CD14-positive monocyte (primary cell): ENCODE data around the gene MFAP1. TPM values are rescaled to one million over a fixed set of nuclear protein-coding genes. Genes with fewer than 3 reads are reported as not detected.
"Not testable (repeated sequence)": the region's sequence is repeated elsewhere in the genome, so short reads cannot be mapped to it uniquely, and the experiment has no call there.

Experiments
- DNase-seq, 3 donors: peaks; one replicate each; pipeline ENCODE4 v3.0.0-alpha.2; 2011 to 2022
- H2AFZ ChIP-seq: 2 replicates; pipeline ENCODE4 v1.6.0; 2012; ENCODE audit warnings: mild to moderate bottlenecking, low read depth, low read length, inconsistent platforms; ENCODE audit not compliant: insufficient read depth, poor library complexity, severe bottlenecking
- H3K27ac ChIP-seq, 2 donors: 1 replicate in 1 of 2; 2 replicates in 1 of 2; pipeline ENCODE4 v1.5.1; 2012 to 2013; ENCODE audit warnings: low read length in 2 of 2, control low read depth in 1 of 2, inconsistent platforms in 1 of 2, low read depth in 1 of 2, mild to moderate bottlenecking in 1 of 2
- H3K27me3 ChIP-seq, 2 donors: one replicate each; pipeline versions ENCODE4 v1.6.0 to v1.6.1; 2011 to 2013; ENCODE audit warnings: low read length in 2 of 2; ENCODE audit not compliant: control insufficient read depth in 2 of 2, insufficient read depth in 2 of 2
- H3K36me3 ChIP-seq, 2 donors: replicated peaks in 1 of 2; 1 replicate in 1 of 2; 2 replicates in 1 of 2; pipeline versions ENCODE4 v1.5.1 to v1.6.1; 2012 to 2013; ENCODE audit warnings: low read length in 2 of 2, control low read depth in 1 of 2, inconsistent platforms in 1 of 2, mild to moderate bottlenecking in 1 of 2; ENCODE audit not compliant: insufficient read depth in 2 of 2, control insufficient read depth in 1 of 2
- H3K4me1 ChIP-seq, 2 donors: 1 replicate in 1 of 2; 2 replicates in 1 of 2; pipeline versions ENCODE4 v1.5.1 to v1.6.1; 2012 to 2013; ENCODE audit warnings: low read length in 2 of 2, control low read depth in 1 of 2, inconsistent platforms in 1 of 2, mild to moderate bottlenecking in 1 of 2, moderate library complexity in 1 of 2; ENCODE audit not compliant: insufficient read depth in 2 of 2, control insufficient read depth in 1 of 2
- H3K4me2 ChIP-seq: replicated peaks from 2 replicates; pipeline ENCODE3; 2012; ENCODE audit warnings: low read length, moderate library complexity, mild to moderate bottlenecking; ENCODE audit not compliant: poor library complexity, severe bottlenecking; ENCODE audit errors: extremely low read depth
- H3K4me3 ChIP-seq, 3 experiments: fragments of 200-600 bp in 1 of 3; sonication (generic) in 1 of 3; replicated peaks in 1 of 3; 1 replicate in 2 of 3; 2 replicates in 1 of 3; pipeline ENCODE4 v1.5.1; 2011 to 2013; ENCODE audit warnings: low read length in 3 of 3, mild to moderate bottlenecking in 3 of 3, control low read depth in 2 of 3, low read depth in 2 of 3, inconsistent platforms in 1 of 3, moderate library complexity in 1 of 3
- H3K79me2 ChIP-seq: 2 replicates; pipeline ENCODE4 v1.6.0; 2012; ENCODE audit warnings: mild to moderate bottlenecking, control low read depth, inconsistent platforms, low read length, moderate library complexity; ENCODE audit not compliant: insufficient read depth
- H3K9ac ChIP-seq: 2 replicates; pipeline ENCODE4 v1.6.0; 2017; ENCODE audit warnings: low read length, mild to moderate bottlenecking; ENCODE audit not compliant: insufficient read depth, poor library complexity, severe bottlenecking
- H3K9me3 ChIP-seq, 2 donors: replicated peaks in 1 of 2; 1 replicate in 1 of 2; 2 replicates in 1 of 2; pipeline versions ENCODE4 v1.5.1 to v1.6.1; 2012 to 2013; ENCODE audit warnings: low read length in 2 of 2, control low read depth in 1 of 2; ENCODE audit not compliant: control insufficient read depth in 1 of 2, insufficient read depth in 1 of 2
- H4K20me1 ChIP-seq: 2 replicates; pipeline ENCODE4 v1.6.0; 2012; ENCODE audit warnings: mild to moderate bottlenecking, low read length, control low read depth, moderate library complexity; ENCODE audit not compliant: insufficient read depth
- H3K27ac Mint-ChIP-seq, 7 donors: one replicate each; pipeline ENCODE4 v1.8.0; 2020; ENCODE audit warnings: mild to moderate bottlenecking in 7 of 7, mixed read lengths in 7 of 7, moderate library complexity in 6 of 7, inconsistent platforms in 2 of 7
- H3K27me3 Mint-ChIP-seq, 3 donors: one replicate each; pipeline ENCODE4 v1.8.0; 2021 to 2022; ENCODE audit warnings: low read depth in 3 of 3, mild to moderate bottlenecking in 3 of 3, mixed read lengths in 3 of 3, moderate library complexity in 3 of 3, inconsistent platforms in 1 of 3
- H3K36me3 Mint-ChIP-seq, 2 donors: one replicate each; pipeline ENCODE4 v1.8.0; 2020; ENCODE audit warnings: mixed read lengths in 2 of 2, inconsistent platforms in 1 of 2, mild to moderate bottlenecking in 1 of 2
- H3K4me1 Mint-ChIP-seq: one replicate; pipeline ENCODE4 v1.8.0; 2020; ENCODE audit warnings: mild to moderate bottlenecking, mixed read lengths
- H3K4me3 Mint-ChIP-seq, 2 donors: one replicate each; pipeline ENCODE4 v1.8.0; 2020; ENCODE audit warnings: mild to moderate bottlenecking in 2 of 2, mixed read lengths in 2 of 2, moderate library complexity in 1 of 2
- H3K9me3 Mint-ChIP-seq, 7 donors: one replicate each; pipeline ENCODE4 v1.8.0; 2020 to 2022; ENCODE audit warnings: mixed read lengths in 7 of 7, mild to moderate bottlenecking in 6 of 7, moderate library complexity in 6 of 7, inconsistent platforms in 2 of 7
- CTCF ChIP-seq: fragments of 200-600 bp; IDR thresholded peaks from one replicate; pipeline ENCODE4 v1.8.0; 2022; ENCODE audit warnings: antibody characterized with exemption, mild to moderate bottlenecking
- WGBS: methylation state at CpG from one replicate; pipeline ENCODE4 v1.1.5; 2013; ENCODE audit warnings: missing lambda C conversion rate; ENCODE audit not compliant: insufficient coverage; 5-methylcytosine and 5-hydroxymethylcytosine counted together
- intact Hi-C, 2 donors: fragments of 100-400 bp; cut with micrococcal nuclease; formaldehyde crosslinking; loops; one replicate each; pipeline versions ENCODE4 v1.15.0 to v1.15.1; 2023
- polyA plus RNA-seq, 3 donors: library from polyadenylated mRNA; depleted of rRNA in 1 of 3; unstranded in 2 of 3; stranded (reverse) in 1 of 3; fragments of 300-500 nt in 2 of 3; fragments of >200 nt in 1 of 3; fragmentation: Illumina TruSeq in 2 of 3; gene quantifications; 1 replicate in 2 of 3; 2 replicates in 1 of 3; pipeline ENCODE4 v1.2.3, GENCODE V29; 2012 to 2021

The MFAP1 gene
- polyA plus RNA-seq, 3 donors, result 2.6 to 3.7 (median 3.7) TPM

DNA sequence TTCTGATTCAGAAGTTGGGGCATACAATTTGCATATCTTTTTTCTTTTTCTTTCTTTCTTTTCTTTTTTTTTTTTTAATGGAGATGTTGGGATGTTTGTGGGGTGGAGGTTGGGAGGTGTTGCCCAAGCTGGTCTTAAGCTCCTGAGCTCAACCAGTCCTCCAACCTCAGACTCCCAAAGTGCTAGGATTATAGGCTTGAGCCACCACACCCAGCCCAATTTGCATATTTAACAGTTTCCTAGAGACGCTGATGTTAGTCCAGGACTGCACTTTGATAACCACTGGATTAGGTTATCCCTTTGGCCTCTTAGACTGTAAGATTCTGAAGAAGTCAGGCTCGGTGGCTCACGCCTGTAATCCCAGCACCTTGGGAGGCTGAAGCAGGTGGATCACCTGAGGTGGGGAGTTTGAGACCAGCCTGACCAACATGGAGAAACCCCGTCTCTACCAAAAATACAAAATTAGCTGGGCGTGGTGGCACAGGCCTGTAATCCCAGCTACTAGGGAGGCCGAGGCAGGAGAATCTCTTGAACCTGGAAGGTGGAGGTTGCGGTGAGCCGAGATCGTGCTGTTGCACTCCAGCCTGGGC lies 5.6 kb upstream of the MFAP1 start:
- H3K9ac ChIP-seq, H3K4me2 ChIP-seq, H3K36me3 ChIP-seq, H4K20me1 ChIP-seq, H3K4me3 Mint-ChIP-seq, H3K4me3 ChIP-seq, H3K9me3 Mint-ChIP-seq, H3K27me3 ChIP-seq, H3K27ac ChIP-seq, H3K9me3 ChIP-seq, H2AFZ ChIP-seq, DNase-seq, H3K27me3 Mint-ChIP-seq: not testable (repeated sequence)
- intact Hi-C loops, result loop anchor here (5.0 kb wide), 1 partner anchor 38 kb away; the partner anchor contains the start of gene SERF2 (in 2 of the 2)
- H3K36me3 Mint-ChIP-seq, result peaks cover 4 to 23% of the 10 kb centered on the region in 2 donors
- peaks cover 12 to 25% of the 10 kb centered on the region in 2 donors for H3K4me1 ChIP-seq
- peaks cover 25% of the 10 kb centered on the region for H3K4me1 Mint-ChIP-seq
- peaks cover 87% of the 10 kb centered on the region for H3K79me2 ChIP-seq
- WGBS, result 100% methylated on average over 1 of the region's 9 CpGs
- H3K27ac Mint-ChIP-seq, result peak overlapping the region in 3 of 7 donors; percentile 36 to 68 (median 56)

GRCh38 chr15:43828061-43828657 lies 3.7 kb upstream of the MFAP1 start:
- H4K20me1 ChIP-seq, result no peaks in the 10 kb centered on the region
- WGBS, result no CpG with 5 or more reads among the region's 6 CpGs
- H3K4me1 ChIP-seq, result peaks cover 20 to 37% of the 10 kb centered on the region in 2 donors
- peaks cover 95% of the 10 kb centered on the region for H3K79me2 ChIP-seq
- Mint-ChIP-seq H3K36me3 (peaks cover 2 to 15% of the 10 kb centered on the region in 2 donors), H3K4me3 (no peak overlapping the region), H3K9me3 (no peaks in the 10 kb centered on the region), H3K27me3 (peaks cover 0 to 4% (median 0%) of the 10 kb centered on the region in 3 donors), H3K27ac (peak overlapping the region in 3 of 7 donors; percentile 14 to 48 (median 19)), H3K4me1 (peaks cover 34% of the 10 kb centered on the region)
- no peak overlapping the region for H3K9ac ChIP-seq
- no peak for DNase-seq
- peak overlapping the region in 1 of 2 donors; percentile 32 for H3K27ac ChIP-seq
- H3K27me3 ChIP-seq, result no peaks in the 10 kb centered on the region
- no peak overlapping the region for H3K4me2 ChIP-seq
- H3K4me3 ChIP-seq, result no peak overlapping the region
- no peak for TF ChIP-seq CTCF
- H2AFZ ChIP-seq, result peak overlapping the region; percentile 99
- intact Hi-C loops, result loop anchor here (5.0 kb wide), 1 partner anchor 36 kb away; the partner anchor contains the start of gene SERF2 (in 2 of the 2)
- no peaks in the 10 kb centered on the region for H3K9me3 ChIP-seq
- no peaks in the 10 kb centered on the region for H3K36me3 ChIP-seq
